ENCODE data around the gene CFAP65.

Gene CFAP65

DNA sequence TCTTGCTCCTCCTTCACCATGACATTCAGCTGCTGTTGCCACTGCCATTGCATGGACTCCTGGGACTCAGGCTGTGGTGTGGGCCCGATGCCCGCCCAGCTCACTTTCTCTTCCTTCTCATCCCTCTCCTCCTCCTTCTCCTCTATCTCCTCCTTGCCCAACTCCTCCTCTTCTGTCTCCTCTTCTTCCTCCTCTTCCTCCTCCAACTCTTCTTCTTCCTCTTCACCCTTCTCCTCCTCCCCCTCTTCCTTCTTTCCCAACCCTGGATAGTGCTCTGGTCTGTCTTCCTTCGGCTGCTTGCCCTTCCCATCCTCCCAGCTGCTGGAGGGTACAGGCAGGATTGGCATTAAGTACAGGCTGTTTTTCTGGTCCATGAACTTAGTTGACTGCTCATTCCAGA, 37.3 kb downstream of the CFAP65 start:
- DNase-seq, result no peak

DNA sequence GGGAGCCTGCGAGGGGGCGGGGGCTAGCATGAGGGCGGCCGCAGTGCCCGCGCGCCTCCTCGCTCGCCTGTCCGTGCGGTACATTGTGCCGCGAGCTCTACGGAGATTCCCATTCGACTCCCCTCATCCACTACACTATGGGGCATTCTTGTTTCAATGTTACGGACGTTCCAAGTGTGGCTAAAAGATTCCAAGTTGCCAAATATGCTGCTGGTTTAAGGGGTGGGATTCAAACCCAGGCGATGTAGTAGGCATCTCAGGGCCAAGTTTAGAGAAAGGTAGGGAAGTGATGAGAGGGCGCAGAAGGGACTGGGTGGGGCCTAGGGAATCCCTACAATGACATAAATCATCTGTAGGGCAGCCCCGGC, 38.1 kb downstream of the CFAP65 start:
- no peak for DNase-seq

DNA sequence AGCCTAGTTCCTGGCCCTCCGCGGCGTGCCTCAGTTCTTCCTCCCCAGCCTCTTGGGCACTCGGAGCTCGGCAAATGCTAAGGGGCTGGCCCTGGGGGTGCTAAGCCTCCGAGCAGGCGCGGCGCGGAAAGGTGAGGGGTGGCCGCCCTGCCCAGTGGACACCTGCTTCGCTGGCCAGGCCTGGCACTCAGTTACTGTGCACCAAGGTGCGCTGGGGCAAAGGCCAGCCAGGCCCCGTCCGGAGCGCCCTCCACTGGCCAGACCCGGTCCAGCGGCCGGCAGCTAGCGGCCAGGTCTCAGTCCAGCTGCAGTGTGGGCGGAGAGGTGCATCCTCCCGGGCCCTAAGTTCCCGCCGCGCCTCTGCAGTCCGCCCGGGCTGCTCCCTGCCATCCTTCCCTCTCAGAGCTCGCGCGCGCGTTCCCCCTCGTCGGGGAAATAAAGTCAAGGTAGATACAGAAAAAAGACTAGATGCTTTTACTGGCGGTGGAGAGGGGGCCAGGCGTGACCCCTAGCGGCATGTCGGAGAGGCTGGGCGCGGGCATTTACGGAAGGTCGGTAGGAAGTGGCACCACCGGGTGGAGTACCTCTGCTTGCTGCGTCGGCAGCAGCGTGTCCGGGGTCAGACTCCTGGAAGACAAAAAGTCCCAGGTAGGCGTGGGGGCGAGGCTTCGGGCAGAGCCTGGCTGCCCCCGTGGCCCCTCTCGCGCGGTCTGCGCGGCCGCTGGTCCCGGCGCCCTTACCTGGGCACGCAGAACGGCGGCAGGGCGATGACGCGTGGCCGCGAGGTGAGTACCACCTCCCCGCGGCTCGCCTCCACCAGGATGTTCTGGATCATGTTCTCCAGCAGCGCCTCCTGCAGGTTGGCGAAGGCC, 38.7 kb downstream of the CFAP65 start:
- peak; percentile 65 for DNase-seq

DNA sequence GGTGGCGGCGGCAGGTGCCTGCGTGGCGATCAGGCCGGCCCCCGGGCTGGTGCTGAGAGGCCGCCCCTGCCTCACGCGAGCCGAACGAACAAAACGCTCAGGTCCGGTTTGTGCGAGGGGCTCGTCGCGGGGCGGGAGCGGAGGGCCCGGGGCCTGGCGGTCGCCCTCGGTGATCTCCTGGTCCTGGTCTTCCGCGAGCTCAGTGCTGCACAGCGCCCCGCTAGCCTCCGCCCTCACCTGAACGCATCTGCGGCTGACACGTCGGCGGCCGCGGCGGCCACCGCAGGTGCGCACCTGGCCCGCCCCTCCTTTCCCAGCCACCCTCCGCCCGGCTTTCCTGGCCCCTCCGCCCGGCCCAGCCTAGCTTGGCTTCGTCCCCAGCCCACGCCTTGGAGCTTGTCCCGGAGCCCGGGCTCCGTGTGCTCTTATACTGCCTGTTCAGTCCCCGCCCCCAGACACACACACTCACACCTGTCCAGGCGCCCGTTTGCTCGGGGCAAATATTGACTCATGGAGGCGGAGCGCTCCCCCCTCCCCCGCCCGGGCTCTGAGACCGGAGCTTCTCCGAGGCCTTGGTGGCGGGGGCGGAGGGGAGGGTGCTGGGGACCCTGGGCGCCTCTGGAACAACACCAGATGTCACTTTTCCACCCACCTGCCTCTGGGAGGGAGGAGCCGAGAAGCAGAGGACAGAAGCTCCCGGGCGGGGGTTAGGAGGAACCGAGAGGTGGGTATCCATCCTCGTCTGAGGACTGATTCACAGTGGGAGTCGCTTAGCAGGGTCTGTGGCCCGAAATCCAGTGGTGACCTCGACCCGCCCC, 39.5 kb downstream of the CFAP65 start:
- peak; percentile 86 for DNase-seq

DNA sequence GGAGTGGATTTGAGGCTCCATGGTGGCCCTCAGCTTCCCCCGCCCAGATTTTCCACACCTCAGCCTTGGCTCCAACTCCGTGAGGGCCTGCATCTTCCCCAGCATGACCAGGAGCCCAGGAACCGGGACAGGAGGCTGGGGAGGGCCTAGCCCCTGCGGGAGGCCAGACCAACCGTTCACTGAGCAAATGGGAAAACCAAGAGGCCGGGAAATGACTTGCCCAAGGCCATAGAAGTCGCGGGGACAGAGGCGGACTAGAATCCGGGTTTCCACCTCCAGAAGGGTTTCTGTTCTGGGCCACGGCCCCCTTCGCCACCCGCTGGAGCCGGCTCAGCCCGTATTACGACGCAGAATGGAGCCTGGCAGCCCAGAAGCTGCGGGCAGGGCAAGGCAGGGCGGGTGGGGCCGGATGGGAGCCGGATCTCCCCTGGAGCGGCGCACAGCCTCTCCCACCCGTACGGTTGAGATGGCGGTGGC, 40.2 kb downstream of the CFAP65 start:
- DNase-seq, result no peak

DNA sequence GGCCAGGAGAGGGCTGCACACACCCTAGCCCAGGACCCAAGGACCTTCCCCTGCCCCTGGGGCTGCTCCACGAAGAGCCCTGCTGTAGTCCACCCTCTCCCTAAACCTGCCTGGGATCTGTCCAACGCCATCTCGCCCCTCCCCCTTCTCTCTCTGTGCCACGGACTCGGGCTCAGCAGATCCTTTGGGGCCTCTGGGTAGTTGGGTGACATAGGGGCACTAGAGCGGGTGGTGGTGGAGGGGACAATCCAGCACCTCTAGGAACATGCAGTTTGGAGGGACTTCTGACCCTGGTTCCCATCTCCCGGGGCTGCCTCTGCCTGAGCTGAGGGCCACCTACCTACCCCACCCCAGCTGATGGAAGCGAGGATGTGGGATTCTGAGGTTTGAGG, 40.8 kb downstream of the CFAP65 start:
- DNase-seq, result no peak

DNA sequence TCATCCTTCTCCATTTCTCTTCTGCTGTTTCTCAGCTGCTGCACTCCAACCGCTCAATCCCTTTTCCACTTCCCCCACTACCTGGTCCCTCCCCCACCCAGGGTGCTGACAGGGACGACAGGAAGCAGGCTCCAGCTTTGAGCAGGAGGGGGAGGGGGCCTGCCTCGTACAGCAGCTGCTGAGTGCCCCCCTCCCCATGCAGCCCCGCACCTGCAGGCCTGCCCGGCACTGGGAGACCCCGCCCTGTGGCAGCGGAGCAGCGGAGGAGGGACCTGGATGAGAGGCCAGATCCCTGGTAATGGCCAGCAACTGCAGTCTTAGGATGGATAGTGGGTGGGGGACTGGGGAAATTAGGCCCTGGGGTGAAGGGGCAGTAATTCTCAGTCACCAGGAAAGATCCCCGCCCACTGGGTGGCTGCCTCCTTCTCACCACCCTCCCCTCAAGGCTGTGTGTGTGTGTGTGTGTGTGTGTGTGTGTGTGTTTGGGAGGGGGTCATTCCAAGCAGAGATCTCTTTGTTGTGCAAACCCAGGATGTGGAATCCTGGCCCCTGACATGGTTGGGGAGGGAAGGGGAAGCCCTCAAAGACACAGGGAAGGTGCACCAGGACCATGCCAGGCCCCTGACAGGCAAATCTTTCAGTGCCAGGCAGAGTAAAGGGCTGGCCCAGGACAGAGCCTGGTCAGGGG, 41.3 kb downstream of the CFAP65 start:
- DNase-seq, result peak; percentile 73

DNA sequence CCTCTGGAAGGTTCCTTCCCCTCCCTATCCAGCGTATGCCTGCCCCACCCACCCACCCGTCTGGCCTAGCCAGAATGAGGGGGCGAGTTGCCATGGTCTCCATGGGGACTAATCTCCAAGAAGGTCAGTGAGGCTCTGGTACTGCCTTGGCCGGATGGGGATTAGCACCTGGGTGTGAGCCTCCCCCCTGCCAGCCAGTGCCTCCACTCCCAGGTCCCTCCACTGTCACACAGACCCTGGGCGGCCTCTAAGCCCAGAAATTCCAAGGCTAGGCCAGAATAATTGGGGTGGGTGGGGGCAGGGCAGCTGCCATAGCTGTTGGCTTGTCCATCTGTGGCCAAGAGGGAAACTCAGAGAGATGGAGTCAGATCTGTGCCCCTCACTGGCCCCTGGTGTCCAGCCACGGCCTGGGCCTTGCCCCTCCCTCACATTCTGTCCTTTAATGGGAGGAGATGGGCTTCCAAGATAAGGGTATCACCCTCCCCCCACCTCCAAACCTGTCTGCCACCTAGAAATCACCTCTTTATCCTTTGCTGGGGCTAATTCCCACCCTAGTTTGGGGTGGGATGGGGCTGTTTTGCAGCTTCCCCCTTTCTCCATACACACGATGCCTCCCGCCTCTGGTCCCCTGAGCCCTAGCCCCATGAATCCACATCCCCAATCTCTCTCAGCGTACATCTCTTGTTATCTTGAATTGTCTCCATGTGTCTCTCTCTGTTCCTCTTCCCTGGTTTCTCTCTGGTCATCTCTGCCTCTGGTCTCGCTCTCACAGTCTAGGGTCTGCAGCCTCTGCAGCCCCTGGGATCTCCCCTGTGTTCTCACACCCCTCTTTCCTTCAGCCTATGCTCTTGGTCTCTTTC, 42.1 kb downstream of the CFAP65 start:
- no peak for DNase-seq

DNA sequence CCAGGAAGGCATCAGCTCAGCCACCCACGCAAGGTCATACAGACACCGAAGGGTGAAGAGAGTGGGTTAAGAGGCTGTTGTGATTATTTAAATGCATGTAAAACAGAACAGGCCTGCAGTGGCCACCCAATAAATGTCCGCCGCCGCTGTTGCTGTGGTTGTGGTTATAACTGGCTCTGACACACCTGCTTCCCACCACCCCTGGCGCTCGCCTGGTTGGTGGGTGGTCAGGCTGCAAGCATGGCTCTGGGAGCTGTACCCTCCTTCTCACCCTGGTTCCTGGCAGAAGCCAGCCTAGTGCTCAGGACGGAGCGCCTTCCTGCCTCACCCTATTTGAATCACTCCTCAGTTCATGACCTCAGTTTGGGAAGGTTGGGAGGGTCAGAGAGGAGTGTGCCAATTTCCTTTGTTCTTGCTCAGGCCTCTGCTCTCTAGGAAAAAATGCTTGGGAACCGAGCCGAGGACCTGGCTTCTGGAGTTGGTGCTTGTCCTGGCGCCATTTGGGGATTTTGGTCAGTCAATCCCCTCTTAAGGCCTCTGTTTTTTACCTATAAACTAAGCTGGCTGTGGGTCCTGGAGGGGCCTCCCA, 42.8 kb downstream of the CFAP65 start:
- DNase-seq, result no peak

DNA sequence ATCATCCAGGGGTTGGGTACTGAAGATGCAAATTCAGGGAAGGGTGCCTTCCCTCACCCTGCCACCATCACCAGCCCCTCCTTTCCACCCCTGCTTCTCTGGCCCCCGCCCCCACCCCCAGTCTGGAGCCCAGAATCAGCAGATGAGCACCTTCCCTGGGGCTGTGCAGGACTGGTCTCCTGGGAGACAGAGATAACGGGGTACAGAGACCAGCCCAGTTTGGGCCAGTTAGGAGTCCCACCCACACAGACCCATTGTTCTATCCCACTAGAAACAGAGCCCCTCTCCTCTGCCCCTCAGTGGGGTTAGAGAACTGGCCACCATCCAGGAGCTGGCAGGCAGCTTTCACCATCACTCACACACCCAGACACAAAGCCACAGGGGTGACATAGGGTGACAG, 43.6 kb downstream of the CFAP65 start:
- no peak for DNase-seq

DNA sequence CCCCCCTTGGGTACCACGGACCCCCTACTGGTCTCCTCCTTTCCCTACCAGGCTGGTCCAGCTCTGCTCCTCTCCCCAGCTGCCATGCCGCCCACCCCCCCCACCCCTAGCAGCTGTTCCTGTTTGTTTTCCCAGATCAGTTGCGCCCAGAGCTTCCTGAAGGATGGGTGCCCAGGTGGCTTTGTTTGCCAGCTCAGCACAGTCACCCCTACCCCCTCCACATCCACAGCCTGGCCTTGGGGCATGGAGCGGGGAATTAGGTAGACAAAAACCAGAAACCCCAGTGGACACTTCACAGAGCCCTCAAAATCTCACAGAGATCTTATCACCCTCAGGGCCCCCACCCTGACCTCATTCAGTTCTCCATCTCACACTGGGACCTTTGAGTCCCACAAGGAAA, 44.4 kb downstream of the CFAP65 start:
- DNase-seq, result peak; percentile 59

DNA sequence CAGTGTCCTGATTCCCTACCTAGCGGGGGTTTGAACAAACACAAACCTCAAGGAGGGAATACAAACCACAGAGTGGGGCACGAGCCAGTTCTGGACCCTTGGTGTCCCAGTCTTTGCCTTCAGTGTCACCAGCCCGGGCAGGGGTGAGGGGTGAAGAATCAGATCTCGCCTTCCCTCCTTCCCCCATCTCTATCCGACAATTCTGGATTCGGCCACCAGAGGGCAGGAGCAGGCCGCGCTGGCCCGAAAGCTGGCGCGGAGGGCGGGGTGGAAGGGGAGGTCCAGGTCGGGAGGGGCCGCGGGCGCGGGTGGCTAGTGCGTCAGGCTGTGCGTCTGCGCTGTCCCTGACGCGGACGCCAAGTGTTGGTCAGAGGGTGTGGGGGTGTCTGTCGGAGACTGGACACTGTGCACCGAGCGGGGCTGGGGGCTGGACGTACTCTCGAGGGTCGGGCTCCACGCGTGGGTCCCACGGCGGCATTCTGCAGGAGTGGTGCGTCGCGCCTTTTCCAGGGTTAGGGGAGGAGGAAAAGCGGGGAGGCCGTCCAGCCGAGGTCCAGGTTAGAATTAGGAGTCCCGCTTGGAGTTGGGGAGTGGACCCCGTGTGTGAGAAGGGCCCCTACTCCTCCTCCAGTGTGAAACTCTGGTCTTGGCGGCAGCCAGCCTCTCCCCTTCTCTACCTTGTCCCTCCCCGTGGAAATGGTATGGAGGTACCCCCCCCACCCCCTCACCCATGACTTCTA, 45.2 kb downstream of the CFAP65 start:
- DNase-seq, result peak; percentile 84

DNA sequence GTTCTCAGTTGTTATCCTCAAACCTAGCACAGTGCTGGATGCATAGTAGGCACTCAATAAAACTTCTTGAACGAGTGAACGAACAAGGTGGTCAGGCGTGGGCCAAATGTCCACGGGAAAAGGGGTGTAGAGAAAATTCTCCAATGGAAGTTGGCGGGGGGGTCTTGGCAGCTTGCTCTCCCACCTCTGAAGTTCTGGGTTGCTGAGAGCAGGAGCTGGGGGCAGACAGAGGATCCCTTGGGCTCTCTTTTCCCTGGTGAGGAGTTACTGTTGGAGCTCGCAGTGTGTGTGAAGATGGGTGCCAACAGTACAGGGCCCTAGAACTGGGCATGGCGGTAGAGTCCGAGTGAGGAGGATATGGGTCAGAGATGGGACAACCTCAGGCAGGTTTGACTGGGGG, 45.8 kb downstream of the CFAP65 start:
- no peak for DNase-seq

DNA sequence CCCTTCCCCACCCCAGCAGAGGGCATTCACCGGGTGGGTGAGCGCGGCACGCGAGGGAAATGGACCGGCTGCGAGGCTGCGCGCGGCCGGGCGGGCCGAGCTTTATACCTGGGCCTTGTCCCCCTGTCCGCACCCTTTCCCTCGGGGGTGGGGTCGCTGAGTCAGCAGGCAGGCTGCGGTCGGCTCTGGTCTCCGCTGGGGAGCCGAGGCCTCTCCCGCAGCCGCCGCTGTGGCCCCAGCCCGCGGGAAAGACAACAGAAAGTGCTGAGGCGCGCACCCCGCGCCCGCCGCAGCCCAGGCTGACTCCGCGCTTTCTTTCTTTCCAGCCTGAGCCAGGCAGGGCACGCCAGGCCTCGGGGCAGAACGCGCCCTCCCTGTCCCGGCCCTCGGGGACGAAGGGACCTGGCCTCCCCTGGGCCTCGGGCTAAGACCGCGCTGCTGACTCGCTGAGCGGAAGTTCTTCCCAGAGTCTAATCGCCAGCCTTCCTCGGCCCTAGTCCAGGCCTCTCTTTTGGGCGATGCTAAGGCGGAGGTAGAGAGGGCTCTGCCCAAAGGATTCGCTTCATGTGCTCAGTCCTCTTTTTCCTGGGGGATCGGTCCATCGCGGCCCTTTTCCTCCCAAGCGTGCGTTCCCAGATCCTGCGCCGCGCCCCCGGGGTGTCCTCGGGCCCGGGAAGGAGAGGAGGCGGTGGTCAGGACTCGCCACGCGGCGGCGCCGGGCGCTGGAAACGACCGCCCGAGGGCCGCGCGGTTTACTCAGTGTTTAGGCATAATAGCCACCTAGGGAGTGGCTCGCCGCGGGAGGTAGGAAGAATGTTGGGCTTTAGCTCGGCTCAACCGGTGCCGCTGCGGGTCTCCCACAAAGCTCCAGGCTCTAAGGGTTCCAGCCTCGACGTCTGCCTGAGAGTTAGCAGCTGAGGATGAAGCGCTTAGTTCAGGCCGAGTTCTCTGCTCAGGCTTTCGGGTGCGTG, 47.7 kb downstream of the CFAP65 start, which contains the start of gene CRYBA2:
Gene CRYBA2 (minus strand): TSS at position 78 of the 971 bp plus-strand sequence. CDS start 246 bp downstream, outside the sequence.
- no peak for DNase-seq

DNA sequence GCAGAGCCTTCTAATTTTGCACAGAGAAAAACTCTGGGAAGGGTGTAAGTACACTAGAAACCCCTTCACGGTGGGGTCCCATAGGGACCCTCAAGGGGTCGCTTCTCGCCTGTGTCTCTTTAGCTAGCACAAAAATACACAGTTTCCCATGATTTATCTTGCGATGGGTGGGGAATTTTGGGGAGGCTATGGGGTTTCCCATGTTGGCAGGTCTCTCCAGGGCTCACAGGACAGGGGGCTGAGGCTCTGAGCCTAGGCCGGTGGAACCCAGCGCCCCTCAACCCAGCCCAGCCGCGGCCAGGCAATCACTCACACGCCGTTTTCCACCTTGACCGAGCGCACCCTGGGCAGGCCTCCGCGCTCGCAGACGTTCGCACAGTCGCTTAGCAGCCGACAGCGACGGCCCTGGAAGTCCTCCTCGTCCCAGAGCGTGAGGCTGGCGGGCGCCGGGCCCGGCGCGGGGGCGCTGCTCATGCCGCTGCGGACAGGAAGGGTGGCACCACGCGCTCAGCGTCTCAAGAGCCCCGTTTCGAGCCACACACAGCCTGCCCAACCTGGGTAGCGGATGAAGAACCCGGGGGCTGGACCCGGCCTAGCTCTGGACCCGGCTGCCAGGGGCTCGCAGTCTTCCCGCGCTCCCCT, 48.5 kb downstream of the CFAP65 start:
- no peak for DNase-seq

DNA sequence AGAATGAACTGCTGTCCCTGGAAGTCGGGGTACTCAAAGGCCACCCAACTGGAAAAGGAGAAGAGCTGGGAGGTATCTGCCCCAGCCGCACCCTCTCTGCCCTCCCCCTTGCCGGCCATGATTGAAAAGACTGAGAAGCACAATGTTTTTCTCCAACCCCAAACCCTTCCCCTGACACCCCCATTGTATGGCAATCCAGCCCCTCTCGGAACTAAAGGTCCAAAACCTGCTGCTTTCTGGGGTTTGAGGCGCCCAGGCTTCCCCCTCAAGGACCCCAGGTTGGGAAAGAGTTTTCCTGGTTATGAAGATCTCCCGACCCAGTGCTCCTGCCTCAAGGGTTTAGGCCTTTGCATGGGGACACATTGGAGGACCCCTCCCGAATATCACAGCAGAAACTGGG, 49.1 kb downstream of the CFAP65 start:
- DNase-seq, result no peak

DNA sequence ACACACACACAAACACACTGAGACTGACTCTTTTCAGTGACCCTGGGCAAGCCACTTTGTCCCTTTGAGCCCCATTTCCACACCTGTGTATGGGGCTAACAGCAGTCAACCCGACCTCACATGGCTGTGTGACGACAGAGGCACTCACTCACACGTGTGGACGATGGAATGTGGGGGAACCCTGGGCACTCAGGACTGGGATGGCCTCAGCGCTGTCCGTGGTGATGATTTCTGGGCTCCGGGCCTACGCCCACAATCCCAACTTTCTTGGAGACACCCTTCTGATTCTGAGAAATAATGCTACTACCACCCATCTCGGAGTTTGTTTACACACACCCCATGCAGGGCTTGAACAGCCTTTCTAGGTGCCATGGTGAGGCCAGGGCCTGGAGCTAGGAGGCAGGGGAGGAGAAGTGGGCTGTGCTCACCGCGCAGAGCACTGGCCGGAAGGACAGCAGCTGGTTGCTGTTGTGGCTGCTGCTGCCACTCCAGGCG, 49.6 kb downstream of the CFAP65 start:
- DNase-seq, result no peak

DNA sequence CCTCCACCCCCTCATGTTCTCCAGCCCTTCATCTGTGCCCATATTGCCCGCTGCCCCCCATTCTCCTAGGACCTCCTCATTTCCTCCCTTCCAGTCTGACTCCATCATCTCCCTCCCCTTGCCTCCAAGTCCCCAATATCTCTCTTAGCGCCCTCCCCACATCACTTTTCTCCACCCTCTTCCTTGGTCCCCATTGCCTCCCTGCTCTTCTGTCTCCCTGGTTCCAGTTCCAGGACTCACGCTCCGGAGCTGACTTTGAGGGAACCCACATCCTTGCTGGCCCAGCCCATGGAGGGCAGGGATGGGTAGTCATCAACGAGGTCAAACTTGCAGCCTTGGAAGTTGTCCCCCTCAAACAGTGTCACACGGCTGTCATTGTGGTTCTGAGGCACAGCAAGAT, 50.7 kb downstream of the CFAP65 start:
- DNase-seq, result no peak

DNA sequence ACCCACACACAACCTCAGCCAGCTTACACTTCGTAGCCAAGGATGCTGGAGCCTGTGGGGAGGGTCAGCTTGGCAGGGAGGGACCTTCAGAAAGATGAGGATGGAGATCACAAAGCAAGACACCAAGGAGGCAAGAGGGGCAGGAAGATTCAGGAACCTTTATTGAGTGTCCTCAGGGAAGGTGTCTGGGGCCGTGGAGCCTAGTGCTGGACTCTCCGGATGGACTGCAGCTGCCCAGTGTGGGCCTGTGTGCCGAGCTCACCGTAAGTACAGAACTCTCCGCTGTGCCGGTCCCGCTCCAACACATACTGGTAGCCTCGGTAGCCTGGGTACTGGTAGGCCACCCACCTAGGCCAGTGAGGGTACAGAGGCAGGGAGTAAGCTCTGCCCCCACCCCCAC, 51.3 kb downstream of the CFAP65 start:
- DNase-seq, result no peak
